ENCODE results near the gene KCNG3.
"Not testable (repeated sequence)": the region's sequence is repeated elsewhere in the genome, so short reads cannot be mapped to it uniquely, and the experiment has no call there.

Gene KCNG3

GRCh38 chr2:42425697-42426096 lies 68.1 kb downstream of the KCNG3 start:
- no peak for DNase-seq

DNA sequence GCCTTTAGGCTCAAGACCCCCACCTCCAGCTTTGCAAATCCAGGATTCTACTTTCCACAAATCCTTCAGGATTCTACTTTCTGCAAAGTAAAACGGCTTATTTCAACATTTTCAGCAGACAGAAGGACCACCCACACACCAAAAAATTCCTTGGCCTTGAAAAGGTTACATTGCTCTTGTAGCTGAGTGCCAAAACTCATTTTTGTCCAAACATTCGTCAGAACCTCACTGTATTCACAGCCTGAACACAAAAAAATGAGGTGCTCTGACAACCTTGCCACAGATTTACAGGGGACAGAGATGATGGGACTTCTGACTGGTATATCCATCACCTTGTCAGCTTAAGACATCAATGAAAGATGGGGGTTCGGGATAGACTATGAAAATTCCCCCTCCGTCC lies 69.7 kb downstream of the KCNG3 start:
- peak; percentile 78 for DNase-seq

GRCh38 chr2:42421601-42422239 lies 72.1 kb downstream of the KCNG3 start:
- no peak for DNase-seq

DNA sequence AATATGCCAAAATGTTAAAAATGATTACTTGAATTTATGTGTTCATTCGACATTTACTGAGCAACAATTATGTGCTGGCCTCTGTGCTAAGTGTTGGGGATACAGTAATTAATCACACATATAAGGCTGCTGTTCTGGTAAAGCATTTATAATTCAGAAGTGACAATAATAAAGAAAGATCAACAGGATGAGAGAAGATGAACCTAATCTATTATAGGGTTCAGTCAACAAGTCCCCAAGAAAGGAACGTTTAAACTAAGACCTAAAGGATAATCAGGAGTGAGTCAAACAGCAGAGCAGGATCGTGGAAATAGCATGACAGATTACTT lies 72.7 kb downstream of the KCNG3 start:
- no peak for DNase-seq

GRCh38 chr2:42414648-42415047 lies 79.1 kb downstream of the KCNG3 start:
- DNase-seq, result no peak

GRCh38 chr2:42414158-42414557 lies 79.6 kb downstream of the KCNG3 start:
- DNase-seq, result no peak

GRCh38 chr2:42410742-42411514 lies 82.9 kb downstream of the KCNG3 start:
- DNase-seq, result no peak

DNA sequence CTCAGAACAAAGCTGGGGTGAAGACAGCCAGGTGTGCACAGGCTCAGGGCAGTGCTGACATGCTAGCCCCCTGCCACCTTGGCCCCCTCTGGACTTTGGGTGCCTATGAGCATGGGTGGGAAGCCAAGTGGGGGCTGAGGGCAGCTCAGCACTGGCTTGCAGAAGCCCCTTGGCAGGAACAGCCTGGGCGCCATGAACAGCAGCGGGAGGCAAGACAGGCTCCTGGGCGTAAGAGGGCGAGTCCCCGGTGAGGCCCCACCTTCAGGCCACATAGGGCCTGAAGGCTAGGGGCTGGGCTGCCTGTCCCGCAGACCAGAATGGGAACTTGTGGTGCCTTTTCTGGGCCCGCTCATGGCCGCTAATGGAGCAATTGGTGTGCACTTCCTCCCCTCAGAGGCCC lies 85.8 kb downstream of the KCNG3 start:
- no peak for DNase-seq

DNA sequence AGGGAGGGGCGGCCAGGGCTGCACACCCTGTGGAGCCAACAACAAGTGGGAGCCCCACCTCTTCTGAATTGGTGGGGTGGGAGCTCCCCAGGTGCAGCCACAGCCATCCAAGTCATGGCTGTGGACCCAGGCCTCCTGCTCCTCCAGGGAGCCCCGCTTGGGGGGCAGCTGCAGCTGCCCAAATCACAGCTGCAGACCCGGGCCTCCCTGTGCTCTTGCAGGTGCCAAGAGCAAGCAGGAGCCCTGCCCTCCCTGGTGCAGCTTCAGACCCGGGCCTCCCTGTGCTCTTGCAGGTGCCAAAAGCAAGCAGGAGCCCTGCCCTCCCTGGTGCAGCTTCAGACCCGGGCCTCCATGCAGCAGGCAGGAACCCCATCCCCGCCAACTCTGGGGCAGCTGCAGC lies 86.3 kb downstream of the KCNG3 start:
- no peak for DNase-seq

DNA sequence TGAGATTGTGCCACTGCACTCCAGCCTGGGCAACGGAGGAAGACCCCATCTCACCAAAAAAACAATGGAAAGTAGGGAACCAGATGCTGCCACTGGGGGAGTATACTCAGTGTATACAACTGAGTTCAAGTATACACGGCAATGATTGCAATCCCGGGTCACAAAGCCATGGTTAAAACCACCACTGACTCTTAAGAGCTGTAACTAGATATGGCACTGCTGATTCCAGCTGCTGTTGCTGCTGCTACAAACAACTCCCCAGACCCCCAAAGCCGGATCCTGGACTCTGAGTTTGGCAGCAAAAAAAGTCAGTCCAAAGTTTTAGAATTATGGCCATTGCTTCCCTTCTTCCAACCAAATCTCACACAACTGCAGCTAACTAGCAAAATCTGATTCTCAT lies 89.1 kb downstream of the KCNG3 start:
- no peak for DNase-seq

DNA sequence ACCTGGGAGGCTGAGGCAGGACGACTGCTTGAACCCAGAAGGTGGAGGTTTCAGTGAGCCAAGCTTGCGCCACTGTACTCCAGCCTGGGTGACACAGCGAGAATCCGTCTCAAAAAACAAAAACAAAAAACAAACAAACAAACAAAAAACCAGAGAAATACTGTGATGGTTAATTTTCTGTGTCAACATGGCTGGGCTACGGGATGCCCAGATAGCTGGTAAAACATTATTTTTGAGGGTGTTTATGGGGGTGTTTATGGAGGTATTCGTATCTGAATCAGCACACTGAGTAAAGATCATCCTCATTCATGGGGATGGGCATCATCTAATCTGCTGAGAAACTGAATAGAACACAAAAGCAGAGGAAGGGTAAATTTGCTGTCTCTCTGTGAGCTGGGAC lies 92.0 kb downstream of the KCNG3 start:
- no peak for DNase-seq

- DNase-seq, result not testable (repeated sequence)
These were observed 95.7 kb downstream of the KCNG3 start for GRCh38 chr2:42398052-42398451.

- DNase-seq, result not testable (repeated sequence)
These were observed 100.5 kb downstream of the KCNG3 start for GRCh38 chr2:42393320-42393719.

DNA sequence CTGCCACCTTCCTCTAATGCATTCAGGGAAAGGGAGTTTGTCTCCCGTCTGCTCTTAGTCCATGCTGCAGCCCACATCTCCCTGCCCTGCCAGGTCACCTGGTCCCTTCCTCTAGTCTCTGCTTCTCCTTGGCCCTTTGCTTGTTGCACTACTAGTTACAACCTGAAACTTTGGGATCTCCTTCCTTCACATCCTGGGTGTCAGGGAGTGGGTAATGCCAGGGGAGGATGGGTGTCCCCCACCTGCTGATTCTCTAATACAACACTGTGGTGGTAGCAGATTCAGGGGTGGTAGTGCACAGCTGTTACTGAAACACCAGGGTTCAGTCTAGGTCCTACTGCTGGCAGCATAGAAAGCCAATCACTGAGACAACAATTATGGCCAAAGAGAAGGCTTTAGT lies 101.6 kb downstream of the KCNG3 start:
- no peak for DNase-seq

Data from fibroblast of upper back skin (primary cell).